ENCODE data around the gene ZRANB1.

ZRANB1 gene

GRCh38 chr10:125016611-125017202, 74.8 kb downstream of the ZRANB1 start:
- no peak for TF ChIP-seq CTCF (conservative IDR thresholded peaks at IDR 0.05)
- H3K27ac ChIP-seq: peak overlapping the region; percentile 29

- no peak overlapping the region for H3K27ac ChIP-seq
- no peak for TF ChIP-seq CTCF (conservative IDR thresholded peaks at IDR 0.05)
- no peak for TF ChIP-seq ZFX (IDR thresholded peaks at IDR 0.05)
These were observed 75.8 kb downstream of the ZRANB1 start for GRCh38 chr10:125017547-125018298.

GRCh38 chr10:125018576-125019143, 76.7 kb downstream of the ZRANB1 start:
- no peak overlapping the region for H3K27ac ChIP-seq
- TF ChIP-seq ZFX (IDR thresholded peaks at IDR 0.05) (no peak), CTCF (conservative IDR thresholded peaks at IDR 0.05) (no peak)

GRCh38 chr10:125020386-125020785, 78.5 kb downstream of the ZRANB1 start:
- no peak overlapping the region for H3K27ac ChIP-seq
- TF ChIP-seq CTCF (conservative IDR thresholded peaks at IDR 0.05) (no peak), ZFX (IDR thresholded peaks at IDR 0.05) (no peak)

GRCh38 chr10:125020871-125021270, 78.9 kb downstream of the ZRANB1 start:
- 0 out of 2 replicates have a peak overlapping the region, but pooled peaks have one; percentile 8 for H3K27ac ChIP-seq
- TF ChIP-seq CTCF (conservative IDR thresholded peaks at IDR 0.05) (no peak), ZFX (IDR thresholded peaks at IDR 0.05) (no peak)

- TF ChIP-seq CTCF (conservative IDR thresholded peaks at IDR 0.05): no peak
- TF ChIP-seq ZFX (IDR thresholded peaks at IDR 0.05): no peak
- peak overlapping the region; percentile 80 for H3K27ac ChIP-seq
These were observed 79.9 kb downstream of the ZRANB1 start for GRCh38 chr10:125021686-125022344.

- peak overlapping the region; percentile 80 for H3K27ac ChIP-seq
- TF ChIP-seq CTCF (conservative IDR thresholded peaks at IDR 0.05) (no peak), ZFX (IDR thresholded peaks at IDR 0.05) (no peak)
These were observed 80.7 kb downstream of the ZRANB1 start for GRCh38 chr10:125022671-125023070.

All from C4-2B (cell line).